Right lobe of liver (tissue), 6 donors: ENCODE measurements around the gene CELA3B. TPM values are rescaled to one million over a fixed set of nuclear protein-coding genes. Genes with fewer than 3 reads are reported as not detected.
A peak's percentile ranks its signal among the peaks of the same experiment; 100 is the strongest.
"Not testable (repeated sequence)": the region's sequence is repeated elsewhere in the genome, so short reads cannot be mapped to it uniquely, and the experiment has no call there.

ENCODE experiments used
- ATAC-seq, 4 donors: fragments of 200-7000 bp; cut with Tn5 transposase; one replicate each; pipeline ENCODE4 v1.9.1; 2020; ENCODE audit warnings: mild to moderate bottlenecking in 4 of 4, moderate library complexity in 4 of 4
- DNase-seq, 3 donors: peaks; one replicate each; pipeline ENCODE4 v3.0.0-alpha.2; 2020
- H3K27ac ChIP-seq, 3 donors: fragments of 200-600 bp; one replicate each; pipeline ENCODE4 v1.8.0; 2022
- H3K27me3 ChIP-seq, 2 donors: fragments of 200-600 bp; one replicate each; pipeline ENCODE4 v1.8.0; 2022
- H3K36me3 ChIP-seq, 4 donors: fragments of 200-600 bp; sonication (generic) in 1 of 4; one replicate each; pipeline versions ENCODE4 v1.5.1 to v1.8.0; 2017 to 2022; ENCODE audit warnings: control low read depth in 1 of 4
- H3K4me1 ChIP-seq, 4 donors: fragments of 200-600 bp; sonication (generic) in 1 of 4; one replicate each; pipeline versions ENCODE4 v1.5.1 to v1.8.0; 2017 to 2022; ENCODE audit warnings: control low read depth in 1 of 4
- H3K4me3 ChIP-seq, 3 donors: fragments of 200-600 bp; one replicate each; pipeline ENCODE4 v1.8.0; 2022
- H3K9me3 ChIP-seq, 4 donors: fragments of 200-600 bp; sonication (generic) in 1 of 4; one replicate each; pipeline versions ENCODE4 v1.5.1 to v1.8.0; 2017 to 2022; ENCODE audit warnings: control low read depth in 1 of 4
- CTCF ChIP-seq, 4 donors: fragments of 200-600 bp in 3 of 4; fragments of 450-650 bp in 1 of 4; IDR thresholded peaks; one replicate each; pipeline versions ENCODE4 v1.5.1 to v1.8.0; 2016 to 2022; ENCODE audit warnings: antibody characterized with exemption in 4 of 4, mild to moderate bottlenecking in 2 of 4
- POLR2A ChIP-seq: fragments of 450-650 bp; IDR thresholded peaks from one replicate; pipeline ENCODE4 v1.6.1; 2017; ENCODE audit warnings: antibody characterized with exemption, mild to moderate bottlenecking
- WGBS: methylation state at CpG from one replicate; pipeline ENCODE4 v1.1.6; 2018; ENCODE audit warnings: low coverage, low lambda C conversion rate; ENCODE audit not compliant: insufficient coverage; ENCODE audit errors: missing lambda C conversion rate; 5-methylcytosine and 5-hydroxymethylcytosine counted together
- intact Hi-C, 2 donors: fragments of 100-400 bp; cut with DNase I; formaldehyde crosslinking; loops; one replicate each; pipeline versions ENCODE4 v1.11.2 to v1.14.1; 2022
- total RNA-seq, 6 experiments: library from RNA; depleted of rRNA in 2 of 6; stranded (reverse); fragments of >200 nt in 2 of 6; fragmentation: NEBNext Ultra II Directional in 3 of 6; extraction: Animal tissue kit (Norgen Biotek cat#: 25700) in 3 of 6; gene quantifications; one replicate each; pipeline versions ENCODE4 v1.1.0 to v1.2.4, GENCODE V29; 2016 to 2023
- donor health status: DM: no; HTN: yes; CAD: no.
- donor health status: DM: no; HTN: no; CAD: no.
- donor health status: DM: no; HTN: no; CAD: no.
- donor health status: DM: no; HTN: yes; CAD: no.
- donor health status: DM: no; HTN: yes; CAD: no.

CELA3B gene
- total RNA-seq, 6 experiments from 2014 or later = not detected

GRCh38 chr1:21942464-21942863 lies 34.4 kb upstream of the CELA3B start:
- 49% methylated on average over 4 of the region's 10 CpGs for WGBS
- DNase-seq = no peak

GRCh38 chr1:21942959-21943640 lies 33.7 kb upstream of the CELA3B start:
- H3K36me3 ChIP-seq, intact Hi-C loops, DNase-seq, H3K27ac ChIP-seq, H3K4me1 ChIP-seq, H3K4me3 ChIP-seq, H3K9me3 ChIP-seq, ATAC-seq, H3K27me3 ChIP-seq: not testable (repeated sequence)
- 83% methylated on average over 16 of the region's 19 CpGs for WGBS

More at GRCh38 chr1:21942464-21942863, 34.4 kb upstream of the CELA3B start:
- Histone ChIP-seq H3K27ac (no peak overlapping the region), H3K9me3 (no peaks in the 10 kb centered on the region), H3K27me3 (no peaks in the 10 kb centered on the region), H3K4me3 (no peak overlapping the region), H3K4me1 (peaks cover 0 to 4% (median 0%) of the 10 kb centered on the region in 4 donors), H3K36me3 (no peaks in the 10 kb centered on the region)
- ATAC-seq = no peak
- intact Hi-C loops = no loop called here
- TF ChIP-seq CTCF (IDR thresholded peaks at IDR 0.05) = no peak
- TF ChIP-seq POLR2A = no peak

- WGBS = 61% methylated on average over 3 of the region's 3 CpGs
- Histone ChIP-seq H3K27me3 (no peaks in the 10 kb centered on the region), H3K4me1 (peaks cover 0 to 2% (median 0%) of the 10 kb centered on the region in 4 donors), H3K36me3 (no peaks in the 10 kb centered on the region), H3K9me3 (no peaks in the 10 kb centered on the region), H3K27ac (no peak overlapping the region), H3K4me3 (no peak overlapping the region)
- no peak for TF ChIP-seq POLR2A
- no peak for TF ChIP-seq CTCF (IDR thresholded peaks at IDR 0.05)
- ATAC-seq (no peak), DNase-seq (no peak)
- intact Hi-C loops = no loop called here
These were observed 32.1 kb upstream of the CELA3B start for GRCh38 chr1:21944733-21945073.

- 48% methylated on average over 4 of the region's 11 CpGs for WGBS
- Histone ChIP-seq H3K27ac (no peak overlapping the region), H3K27me3 (no peaks in the 10 kb centered on the region), H3K4me1 (no peaks in the 10 kb centered on the region), H3K36me3 (no peaks in the 10 kb centered on the region), H3K9me3 (no peaks in the 10 kb centered on the region), H3K4me3 (no peak overlapping the region)
- intact Hi-C loops = no loop called here
- peak; percentile 76 to 87 (median 85) for ATAC-seq
- peak in 1 of 3 donors; percentile 41 for DNase-seq
- TF ChIP-seq POLR2A (no peak), CTCF (IDR thresholded peaks at IDR 0.05) (no peak)
These were observed 29.8 kb upstream of the CELA3B start for GRCh38 chr1:21946836-21947587.

- ATAC-seq (no peak), DNase-seq (no peak)
- no peak overlapping the region for H3K27ac ChIP-seq
- no peaks in the 10 kb centered on the region for H3K36me3 ChIP-seq
- 70% methylated on average over 2 of the region's 7 CpGs for WGBS
- no peak overlapping the region for H3K4me3 ChIP-seq
- intact Hi-C loops = no loop called here
- H3K4me1 ChIP-seq = no peaks in the 10 kb centered on the region
- no peaks in the 10 kb centered on the region for H3K27me3 ChIP-seq
- no peaks in the 10 kb centered on the region for H3K9me3 ChIP-seq
- no peak for TF ChIP-seq CTCF (IDR thresholded peaks at IDR 0.05)
- TF ChIP-seq POLR2A = no peak
These were observed 26.1 kb upstream of the CELA3B start for GRCh38 chr1:21950734-21951133.
